H1 (cell line): ENCODE data around the gene SOHLH2. TPM values are rescaled to one million over a fixed set of nuclear protein-coding genes. Genes with fewer than 3 reads are reported as not detected.

Experiments used
- CTCF ChIA-PET: fragments of 300-600 bp; sonication (Branson Sonifier 250); formaldehyde crosslinking; loops from one replicate; lab custom pipeline; 2021; ENCODE audit not compliant: partially characterized antibody; lab: Charles Lee
- POLR2A ChIA-PET: fragments of 300-600 bp; sonication (Branson Sonifier 250); formaldehyde crosslinking; loops from one replicate; lab custom pipeline; 2021; ENCODE audit warnings: inconsistent platforms; ENCODE audit not compliant: partially characterized antibody; lab: Charles Lee
- DNase-seq, 2 experiments: peaks; one replicate each; pipeline versions ENCODE4 v3.0.0 to v3.0.0-alpha.2; 2010 to 2022; ENCODE audit warnings: low spot score in 2 of 2, low read depth in 1 of 2, mixed read lengths in 1 of 2
- FAIRE-seq: peaks from 2 replicates; lab custom pipeline; 2011; peaks lifted over from hg19 to GRCh38; lab: Jason Lieb, UNC
- H2AFZ ChIP-seq: 2 replicates; pipeline ENCODE4 v1.8.1; 2012; ENCODE audit warnings: low read length, inconsistent platforms
- H2AK5ac ChIP-seq: 2 replicates; pipeline ENCODE4 v1.6.1; 2013; ENCODE audit warnings: low read depth, low read length
- H2BK120ac ChIP-seq: replicated peaks from 2 replicates; pipeline ENCODE3; 2013; ENCODE audit warnings: low read depth, low read length, inconsistent platforms
- H2BK12ac ChIP-seq: 2 replicates; pipeline ENCODE4 v1.6.1; 2013; ENCODE audit warnings: low read depth, low read length
- H2BK15ac ChIP-seq: 2 replicates; pipeline ENCODE4 v1.6.1; 2013; ENCODE audit warnings: low read length
- H2BK20ac ChIP-seq: 2 replicates; pipeline ENCODE4 v1.6.1; 2013; ENCODE audit warnings: low read length
- H2BK5ac ChIP-seq: 2 replicates; pipeline ENCODE4 v1.6.1; 2013; ENCODE audit warnings: low read depth, low read length
- H3K14ac ChIP-seq: 2 replicates; pipeline ENCODE4 v1.6.1; 2013; ENCODE audit warnings: inconsistent platforms; ENCODE audit not compliant: insufficient read length
- H3K18ac ChIP-seq: 2 replicates; pipeline ENCODE4 v1.6.1; 2013; ENCODE audit warnings: low read length; ENCODE audit errors: extremely low read depth
- H3K23ac ChIP-seq: 2 replicates; pipeline ENCODE4 v1.6.1; 2013; ENCODE audit warnings: inconsistent platforms; ENCODE audit not compliant: insufficient read length
- H3K23me2 ChIP-seq: 2 replicates; pipeline ENCODE4 v1.6.1; 2013; ENCODE audit warnings: low read depth, low read length
- H3K27ac ChIP-seq: 2 replicates; pipeline ENCODE4 v1.6.1; 2011; ENCODE audit warnings: low read depth, low read length, inconsistent platforms
- H3K27me3 ChIP-seq, 4 experiments: replicated peaks in 1 of 4; 1 replicate in 1 of 4; 2 replicates in 3 of 4; pipeline versions ENCODE4 v1.6.1 to v1.8.1; 2011 to 2013; ENCODE audit warnings: low read length in 3 of 4, mild to moderate bottlenecking in 3 of 4, inconsistent platforms in 2 of 4, mixed read lengths in 2 of 4, moderate library complexity in 1 of 4; ENCODE audit not compliant: control insufficient read depth in 3 of 4, insufficient read depth in 3 of 4; ENCODE audit errors: extremely low read depth in 1 of 4
- H3K36me3 ChIP-seq, 4 experiments: 2 replicates each; pipeline versions ENCODE4 v1.6.1 to v1.8.1; 2011 to 2013; ENCODE audit warnings: mild to moderate bottlenecking in 4 of 4, low read length in 3 of 4, moderate library complexity in 2 of 4, control low read depth in 1 of 4, inconsistent platforms in 1 of 4; ENCODE audit not compliant: insufficient read depth in 4 of 4, control insufficient read depth in 2 of 4
- H3K4ac ChIP-seq: replicated peaks from 2 replicates; pipeline ENCODE3; 2013; ENCODE audit warnings: low read length, low read depth, mixed read lengths, inconsistent platforms; ENCODE audit not compliant: insufficient read length
- H3K4me1 ChIP-seq, 4 experiments: replicated peaks in 1 of 4; 1 replicate in 1 of 4; 2 replicates in 3 of 4; pipeline versions ENCODE4 v1.6.1 to v1.8.1; 2011 to 2013; ENCODE audit warnings: low read length in 3 of 4, inconsistent platforms in 2 of 4, mixed read lengths in 1 of 4; ENCODE audit not compliant: insufficient read depth in 4 of 4, control insufficient read depth in 3 of 4
- H3K4me2 ChIP-seq, 2 experiments: 2 replicates each; pipeline versions ENCODE4 v1.6.1 to v1.8.1; 2011 to 2013; ENCODE audit warnings: low read depth in 2 of 2, low read length in 2 of 2, control low read depth in 1 of 2, inconsistent platforms in 1 of 2, mild to moderate bottlenecking in 1 of 2; ENCODE audit not compliant: insufficient read depth in 1 of 2
- H3K4me3 ChIP-seq, 4 experiments: fragments of 200-600, 300-600 bp in 1 of 4; sonication (generic), shearing (Covaris generic), sonication (Bioruptor Twin) in 1 of 4; 2 replicates each; pipeline versions ENCODE4 v1.5.1 to v1.8.1; 2011 to 2016; ENCODE audit warnings: low read length in 4 of 4, low read depth in 3 of 4, control low read depth in 2 of 4, inconsistent platforms in 2 of 4, mild to moderate bottlenecking in 2 of 4, mixed read lengths in 1 of 4, moderate library complexity in 1 of 4; ENCODE audit not compliant: insufficient read depth in 2 of 4; ENCODE audit errors: extremely low read depth in 1 of 4
- H3K56ac ChIP-seq: replicated peaks from 2 replicates; pipeline ENCODE3; 2013; ENCODE audit warnings: low read depth, mild to moderate bottlenecking, mixed read lengths, low read length, inconsistent platforms; ENCODE audit not compliant: insufficient read length
- H3K79me1 ChIP-seq: 2 replicates; pipeline ENCODE4 v1.6.1; 2013; ENCODE audit warnings: low read depth, low read length, control low read depth
- H3K79me2 ChIP-seq, 2 experiments: 2 replicates each; pipeline versions ENCODE4 v1.6.1 to v1.8.1; 2012 to 2013; ENCODE audit warnings: low read length in 2 of 2, mild to moderate bottlenecking in 2 of 2, inconsistent platforms in 1 of 2; ENCODE audit not compliant: insufficient read depth in 2 of 2, control insufficient read depth in 1 of 2
- H3K9ac ChIP-seq, 4 experiments: replicated peaks in 1 of 4; 1 replicate in 1 of 4; 2 replicates in 3 of 4; pipeline versions ENCODE4 v1.6.1 to v1.8.1; 2011 to 2013; ENCODE audit warnings: low read depth in 3 of 4, low read length in 3 of 4, control low read depth in 2 of 4, mild to moderate bottlenecking in 2 of 4, moderate library complexity in 2 of 4, inconsistent platforms in 1 of 4; ENCODE audit errors: extremely low read depth in 1 of 4
- H3K9me3 ChIP-seq, 2 experiments: 2 replicates each; pipeline versions ENCODE4 v1.6.1 to v1.8.1; 2012 to 2013; ENCODE audit warnings: mild to moderate bottlenecking in 2 of 2, moderate library complexity in 2 of 2, control low read depth in 1 of 2, inconsistent platforms in 1 of 2, low read depth in 1 of 2, low read length in 1 of 2, mixed read lengths in 1 of 2; ENCODE audit not compliant: insufficient read depth in 2 of 2
- H4K20me1 ChIP-seq, 2 experiments: replicated peaks in 1 of 2; 2 replicates each; pipeline versions ENCODE3 to v1.8.1; 2011 to 2013; ENCODE audit warnings: inconsistent platforms in 2 of 2, low read length in 2 of 2, mild to moderate bottlenecking in 1 of 2; ENCODE audit not compliant: insufficient read depth in 2 of 2, control insufficient read depth in 1 of 2
- H4K5ac ChIP-seq: 2 replicates; pipeline ENCODE4 v1.6.1; 2013; ENCODE audit warnings: low read length, low read depth, mixed read lengths, inconsistent platforms; ENCODE audit not compliant: insufficient read length
- H4K8ac ChIP-seq: 2 replicates; pipeline ENCODE4 v1.8.0; 2013; ENCODE audit warnings: mild to moderate bottlenecking, moderate library complexity, low read length, inconsistent platforms; ENCODE audit not compliant: insufficient read depth; ENCODE audit errors: extremely low read depth
- H4K91ac ChIP-seq: replicated peaks from 2 replicates; pipeline ENCODE3; 2013; ENCODE audit warnings: low read length, mixed read lengths, inconsistent platforms; ENCODE audit not compliant: insufficient read length
- ASH2L ChIP-seq: fragments of 200-600, 300-600 bp; sonication (generic); IDR thresholded peaks from one replicate; pipeline ENCODE4 v1.7.1; 2017; ENCODE audit warnings: low read length
- BRCA1 ChIP-seq: IDR thresholded peaks from 2 replicates; pipeline ENCODE4 v1.6.1; 2012; ENCODE audit warnings: low read depth, low read length, improper control_type of control experiment
- EGR1 ChIP-seq: IDR thresholded peaks from 2 replicates; pipeline ENCODE4 v1.6.1; 2011; ENCODE audit warnings: low read depth, low read length, borderline replicate concordance
- GTF2F1 ChIP-seq: IDR thresholded peaks from 2 replicates; pipeline ENCODE4 v1.6.1; 2012; ENCODE audit warnings: low read depth, low read length, improper control_type of control experiment, borderline replicate concordance
- KDM4A ChIP-seq: IDR thresholded peaks from one replicate; pipeline ENCODE4 v1.7.1; 2012; ENCODE audit warnings: low read depth, mild to moderate bottlenecking, moderate library complexity, low read length, inconsistent platforms; ENCODE audit not compliant: severe bottlenecking
- PHF8 ChIP-seq: fragments of 200-600 bp; sonication (generic); conservative IDR thresholded peaks from 2 replicates; pipeline ENCODE4 v1.7.1; 2012; ENCODE audit warnings: low read depth, mild to moderate bottlenecking, inconsistent platforms, low read length, moderate library complexity
- RNF2 ChIP-seq: fragments of 200-900, 300-1000 bp; sonication (generic); IDR thresholded peaks from 2 replicates; pipeline ENCODE4 v1.7.1; 2016; ENCODE audit warnings: borderline replicate concordance, low read depth, mild to moderate bottlenecking, antibody characterized with exemption, low read length; ENCODE audit not compliant: poor library complexity, severe bottlenecking; ENCODE audit errors: missing control alignments
- SIRT6 ChIP-seq: IDR thresholded peaks from one replicate; pipeline ENCODE4 v1.7.1; 2012; ENCODE audit warnings: low read length, inconsistent platforms
- SP2 ChIP-seq: IDR thresholded peaks from 2 replicates; pipeline ENCODE4 v1.6.1; 2012; ENCODE audit warnings: mild to moderate bottlenecking, low read length, inconsistent platforms
- SRF ChIP-seq: IDR thresholded peaks from 2 replicates; pipeline ENCODE4 v1.6.1; 2011; ENCODE audit warnings: mild to moderate bottlenecking, low read depth, low read length, moderate library complexity
- WGBS, 2 experiments: shearing (Covaris generic) in 1 of 2; methylation state at CpG; one replicate each; pipeline versions ENCODE4 v1.1.6 to v1.1.7; 2013 to 2015; ENCODE audit warnings: low lambda C conversion rate in 2 of 2, mixed read lengths in 2 of 2, inconsistent platforms in 1 of 2, low coverage in 1 of 2, missing lambda C conversion rate in 1 of 2; ENCODE audit not compliant: insufficient replicate concordance in 2 of 2, insufficient coverage in 1 of 2, insufficient read length in 1 of 2; ENCODE audit errors: extremely low coverage in 1 of 2, missing lambda C conversion rate in 1 of 2; 5-methylcytosine and 5-hydroxymethylcytosine counted together
- polyA plus RNA-seq, 7 experiments: library from polyadenylated mRNA; depleted of rRNA in 3 of 7; stranded (reverse) in 5 of 7; unstranded in 2 of 7; fragments of >200 nt in 5 of 7; fragments of 200-250 nt in 2 of 7; gene quantifications; 1 replicate in 5 of 7; 2 replicates in 1 of 7; 4 replicates in 1 of 7; pipeline versions ENCODE4 v1.2.1 to v1.2.3, GENCODE V29; 2011 to 2013; ENCODE audit warnings: missing spikeins in 2 of 7, mixed read lengths in 2 of 7
- total RNA-seq: library from RNA; stranded (reverse); fragmentation: NEBNext Ultra II Directional; extraction: Animal tissue kit (Norgen Biotek cat#: 25700); gene quantifications from 2 replicates; pipeline ENCODE4 v1.2.1, GENCODE V29; 2021

Gene SOHLH2
- total and polyA plus RNA-seq, 2 of the 8 experiments (the other 6 are each of a cell fraction or from before 2014, with no cell fraction given): 6.8 to 10.3 TPM

GRCh38 chr13:36244990-36245389, 30.6 kb upstream of the SOHLH2 start:
- ChIA-PET CTCF (no interaction called here), POLR2A (no interaction called here)
- no peak overlapping the region for H2BK20ac ChIP-seq

More at GRCh38 chr13:36244990-36245389, 30.6 kb upstream of the SOHLH2 start:
- TF ChIP-seq RNF2 (no peak), SIRT6 (no peak), PHF8 (no peak), ASH2L (no peak), SRF (no peak), EGR1 (no peak), SP2 (no peak), BRCA1 (no peak), GTF2F1 (no peak), KDM4A (no peak)
- TF ChIP-seq, all 59 proteins: peak for 0
- Histone ChIP-seq H3K27ac (no peak overlapping the region), H2BK12ac (no peak overlapping the region), H3K14ac (no peak overlapping the region), H3K9me3 (no peaks in the 10 kb centered on the region), H4K20me1 (no peaks in the 10 kb centered on the region), H2BK15ac (no peak overlapping the region), H2AK5ac (no peak overlapping the region), H2BK120ac (no peak overlapping the region), H3K79me2 (no peaks in the 10 kb centered on the region), H3K4me3 (no peak overlapping the region), H3K4me1 (no peaks in the 10 kb centered on the region), H3K56ac (no peak overlapping the region), H3K23ac (no peak overlapping the region), H2AFZ (no peak overlapping the region), H3K79me1 (no peaks in the 10 kb centered on the region), H4K91ac (no peak overlapping the region), H2BK5ac (no peak overlapping the region), H4K8ac (no peak overlapping the region), H3K4ac (no peak overlapping the region), H4K5ac (no peak overlapping the region), H3K36me3 (peaks cover 6 to 49% (median 11%) of the 10 kb centered on the region in 4 experiments; a peak in 7 of 8 replicates), H3K4me2 (no peak overlapping the region), H3K18ac (no peak overlapping the region), H3K23me2 (no peaks in the 10 kb centered on the region), H3K27me3 (no peaks in the 10 kb centered on the region), H3K9ac (no peak overlapping the region)
- WGBS, 2 experiments: 86% methylated on average over 1 of the region's 1 CpG; no CpG with 5 or more reads in 1 of the 2 experiments
- FAIRE-seq: no peak
- no peak for DNase-seq
